Activated CD4-positive, alpha-beta T cell treated with anti-CD3 and anti-CD28 coated beads, Interleukin-2, amount 10 ng/mL, durations not matched to agents 7 days and 5 days (primary cell): ENCODE measurements around the gene UBE2D2. TPM values are rescaled to one million over a fixed set of nuclear protein-coding genes. Genes with fewer than 3 reads are reported as not detected.

ENCODE experiments used
- CTCF ChIA-PET: fragments of 350-600 bp; sonication (Branson Sonifier 250); formaldehyde crosslinking; loops from one replicate; lab custom pipeline; 2021; ENCODE audit warnings: antibody characterized with exemption; lab: Charles Lee
- POLR2A ChIA-PET: fragments of 350-600 bp; sonication (Branson Sonifier 250); formaldehyde crosslinking; loops from one replicate; lab custom pipeline; 2021; ENCODE audit warnings: antibody characterized with exemption; lab: Charles Lee
- DNase-seq: peaks from one replicate; pipeline ENCODE4 v3.0.0-alpha.2; 2020
- H3K27ac Mint-ChIP-seq: one replicate; pipeline ENCODE4 v1.8.0; 2021; ENCODE audit warnings: mild to moderate bottlenecking, moderate library complexity, mixed read lengths
- H3K27me3 Mint-ChIP-seq: one replicate; pipeline ENCODE4 v1.8.0; 2021; ENCODE audit warnings: mixed read lengths
- H3K36me3 Mint-ChIP-seq: one replicate; pipeline ENCODE4 v1.8.0; 2021; ENCODE audit warnings: low read depth, mixed read lengths
- H3K4me1 Mint-ChIP-seq: one replicate; pipeline ENCODE4 v1.8.0; 2021; ENCODE audit warnings: mixed read lengths
- H3K4me3 Mint-ChIP-seq: one replicate; pipeline ENCODE4 v1.8.0; 2021; ENCODE audit warnings: mild to moderate bottlenecking, moderate library complexity, mixed read lengths
- H3K9me3 Mint-ChIP-seq: one replicate; pipeline ENCODE4 v1.8.0; 2021; ENCODE audit warnings: mixed read lengths
- total RNA-seq, 2 experiments: library from RNA; stranded (reverse); gene quantifications; one replicate each; pipeline ENCODE4 v1.2.3, GENCODE V29; 2021

UBE2D2 gene
- total RNA-seq, 2 experiments from 2014 or later: 231 to 265 TPM

GRCh38 chr5:139654871-139655491, 93.8 kb downstream of the UBE2D2 start:
- Mint-ChIP-seq H3K4me3 (no peak overlapping the region), H3K27me3 (peaks cover 43% of the 10 kb centered on the region), H3K9me3 (no peaks in the 10 kb centered on the region), H3K4me1 (peaks cover 27% of the 10 kb centered on the region), H3K36me3 (no peaks in the 10 kb centered on the region), H3K27ac (no peak overlapping the region)
- no peak for DNase-seq
- ChIA-PET CTCF (interaction anchor here (1.1 to 1.6 kb wide), 4 partner anchors 11 to 116 kb away, joined by 3 to 4 read pairs (median 4); no protein-coding TSS in a partner anchor), POLR2A (no interaction called here)

- Mint-ChIP-seq H3K27me3 (peaks cover 36% of the 10 kb centered on the region), H3K4me1 (peaks cover 27% of the 10 kb centered on the region), H3K36me3 (no peaks in the 10 kb centered on the region), H3K9me3 (no peaks in the 10 kb centered on the region), H3K4me3 (no peak overlapping the region), H3K27ac (no peak overlapping the region)
- no peak for DNase-seq
- CTCF ChIA-PET: interaction anchor here (0.6 to 1.6 kb wide), 2 partner anchors 29 to 36 kb away, joined by 3 to 4 read pairs; no protein-coding TSS in a partner anchor
- POLR2A ChIA-PET: no interaction called here
Measured at GRCh38 chr5:139655727-139656271, 94.7 kb downstream of the UBE2D2 start.

- peaks cover 12% of the 10 kb centered on the region for H3K4me1 Mint-ChIP-seq
- DNase-seq: no peak
- ChIA-PET POLR2A (no interaction called here), CTCF (interaction anchor here (0.8 to 1.3 kb wide), 2 partner anchors 8 to 22 kb away, joined by 3 to 5 read pairs; no protein-coding TSS in a partner anchor)
- peaks cover 19% of the 10 kb centered on the region for H3K27me3 Mint-ChIP-seq
- H3K27ac Mint-ChIP-seq: no peak overlapping the region
- H3K4me3 Mint-ChIP-seq: no peak overlapping the region
- H3K36me3 Mint-ChIP-seq: no peaks in the 10 kb centered on the region
- H3K9me3 Mint-ChIP-seq: no peaks in the 10 kb centered on the region
Measured at GRCh38 chr5:139657363-139658321, 96.5 kb downstream of the UBE2D2 start.

GRCh38 chr5:139658501-139658927, 97.4 kb downstream of the UBE2D2 start:
- H3K9me3 Mint-ChIP-seq: no peaks in the 10 kb centered on the region
- POLR2A ChIA-PET: no interaction called here
- no peak overlapping the region for H3K27ac Mint-ChIP-seq
- H3K27me3 Mint-ChIP-seq: peaks cover 11% of the 10 kb centered on the region
- CTCF ChIA-PET: interaction anchor here (1.3 kb wide), 1 partner anchor 23 kb away, joined by 5 read pairs; no protein-coding TSS in a partner anchor
- H3K36me3 Mint-ChIP-seq: no peaks in the 10 kb centered on the region
- DNase-seq: no peak
- peaks cover 8% of the 10 kb centered on the region for H3K4me1 Mint-ChIP-seq
- no peak overlapping the region for H3K4me3 Mint-ChIP-seq

- H3K4me1 Mint-ChIP-seq: peaks cover 8% of the 10 kb centered on the region
- H3K4me3 Mint-ChIP-seq: no peak overlapping the region
- no peak for DNase-seq
- no peak overlapping the region for H3K27ac Mint-ChIP-seq
- ChIA-PET CTCF (interaction anchor here (0.6 to 1.3 kb wide), 3 partner anchors 24 to 1066 kb away, joined by 3 to 5 read pairs (median 5); no protein-coding TSS in a partner anchor), POLR2A (no interaction called here)
- no peaks in the 10 kb centered on the region for H3K36me3 Mint-ChIP-seq
- peaks cover 5% of the 10 kb centered on the region for H3K27me3 Mint-ChIP-seq
- H3K9me3 Mint-ChIP-seq: no peaks in the 10 kb centered on the region
Measured at GRCh38 chr5:139658928-139659667, 98.0 kb downstream of the UBE2D2 start.

- H3K9me3 Mint-ChIP-seq: no peaks in the 10 kb centered on the region
- CTCF ChIA-PET: interaction anchor here (0.8 to 0.9 kb wide), 2 partner anchors 24 to 585 kb away, joined by 3 read pairs; no protein-coding TSS in a partner anchor
- no peak overlapping the region for H3K27ac Mint-ChIP-seq
- no peak overlapping the region for H3K4me3 Mint-ChIP-seq
- peaks cover 8% of the 10 kb centered on the region for H3K4me1 Mint-ChIP-seq
- H3K36me3 Mint-ChIP-seq: no peaks in the 10 kb centered on the region
- POLR2A ChIA-PET: no interaction called here
- DNase-seq: no peak
- H3K27me3 Mint-ChIP-seq: no peaks in the 10 kb centered on the region
Measured at GRCh38 chr5:139659695-139660101, 98.6 kb downstream of the UBE2D2 start.

GRCh38 chr5:139660105-139660922, 99.2 kb downstream of the UBE2D2 start:
- no peaks in the 10 kb centered on the region for H3K9me3 Mint-ChIP-seq
- no peaks in the 10 kb centered on the region for H3K27me3 Mint-ChIP-seq
- CTCF ChIA-PET: interaction anchor here (0.6 to 1.4 kb wide), 7 partner anchors 10 to 584 kb away, joined by 3 read pairs; no protein-coding TSS in a partner anchor
- no peak overlapping the region for H3K4me3 Mint-ChIP-seq
- H3K27ac Mint-ChIP-seq: no peak overlapping the region
- POLR2A ChIA-PET: no interaction called here
- H3K4me1 Mint-ChIP-seq: peaks cover 8% of the 10 kb centered on the region
- H3K36me3 Mint-ChIP-seq: no peaks in the 10 kb centered on the region
- DNase-seq: no peak

- POLR2A ChIA-PET: no interaction called here
- CTCF ChIA-PET: interaction anchor here (0.8 to 1.4 kb wide), 3 partner anchors 10 to 25 kb away, joined by 3 read pairs; no protein-coding TSS in a partner anchor
- Mint-ChIP-seq H3K4me3 (no peak overlapping the region), H3K4me1 (peaks cover 8% of the 10 kb centered on the region), H3K27ac (no peak overlapping the region), H3K27me3 (no peaks in the 10 kb centered on the region), H3K9me3 (no peaks in the 10 kb centered on the region), H3K36me3 (no peaks in the 10 kb centered on the region)
- no peak for DNase-seq
Measured at GRCh38 chr5:139660923-139661814, 100.0 kb downstream of the UBE2D2 start.

- no peaks in the 10 kb centered on the region for H3K27me3 Mint-ChIP-seq
- no peaks in the 10 kb centered on the region for H3K9me3 Mint-ChIP-seq
- ChIA-PET CTCF (no interaction called here), POLR2A (no interaction called here)
- no peak for DNase-seq
- no peaks in the 10 kb centered on the region for H3K36me3 Mint-ChIP-seq
- no peak overlapping the region for H3K4me3 Mint-ChIP-seq
- no peak overlapping the region for H3K27ac Mint-ChIP-seq
- peaks cover 16% of the 10 kb centered on the region for H3K4me1 Mint-ChIP-seq
Measured at GRCh38 chr5:139662617-139663016, 101.5 kb downstream of the UBE2D2 start.

GRCh38 chr5:139663207-139664085, 102.3 kb downstream of the UBE2D2 start:
- CTCF ChIA-PET: interaction anchor here (0.7 to 1.4 kb wide), 4 partner anchors 9 to 102 kb away, joined by 3 read pairs; no protein-coding TSS in a partner anchor
- peaks cover 17% of the 10 kb centered on the region for H3K4me1 Mint-ChIP-seq
- no peaks in the 10 kb centered on the region for H3K36me3 Mint-ChIP-seq
- no peaks in the 10 kb centered on the region for H3K27me3 Mint-ChIP-seq
- POLR2A ChIA-PET: no interaction called here
- H3K9me3 Mint-ChIP-seq: no peaks in the 10 kb centered on the region
- no peak overlapping the region for H3K27ac Mint-ChIP-seq
- no peak for DNase-seq
- H3K4me3 Mint-ChIP-seq: no peak overlapping the region
